Measurements from ENCODE around the gene APOBEC3B.
"Not testable (repeated sequence)": the region's sequence is repeated elsewhere in the genome, so short reads cannot be mapped to it uniquely, and the experiment has no call there.

APOBEC3B gene

DNA sequence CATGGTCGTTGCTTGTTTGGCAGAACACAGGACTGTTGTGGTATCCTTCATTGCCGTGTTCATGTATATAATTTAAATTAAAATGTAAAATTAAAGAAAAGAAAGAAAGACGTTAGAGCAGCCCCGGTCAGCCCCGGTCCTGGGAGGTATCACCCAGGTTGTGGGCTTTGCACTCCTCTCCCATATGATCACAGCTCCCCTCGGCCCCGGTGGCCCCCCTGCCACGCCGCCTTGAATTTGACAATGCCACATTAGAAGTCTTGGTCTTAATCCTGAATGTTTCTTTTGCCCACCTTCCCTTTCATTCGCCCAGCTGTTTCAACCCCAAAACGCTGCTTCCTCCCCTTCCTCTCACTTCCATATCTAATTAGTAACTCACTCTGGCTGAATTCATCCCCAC lies 13.3 kb upstream of the APOBEC3B start:
- DNase-seq: no peak

DNA sequence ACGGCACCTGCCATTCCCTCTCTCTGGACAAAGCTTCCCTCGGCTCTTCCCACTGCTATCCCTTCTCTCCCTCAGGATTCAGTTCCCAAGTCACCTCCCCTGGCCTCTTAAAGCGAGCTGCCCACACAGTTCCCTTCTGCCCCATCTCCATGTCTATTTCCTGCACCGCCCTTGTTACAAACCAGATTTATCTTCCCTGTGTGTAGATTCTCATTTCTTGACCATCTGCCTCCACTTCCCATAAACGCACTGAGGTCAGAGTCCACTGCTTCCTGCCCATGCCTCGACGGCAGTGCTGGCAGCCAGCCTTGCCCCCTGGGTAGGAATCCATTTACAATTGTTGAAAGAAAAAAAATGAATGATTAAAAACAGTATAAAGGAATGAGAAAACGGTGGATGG lies 11.6 kb upstream of the APOBEC3B start:
- no peak for DNase-seq

DNA sequence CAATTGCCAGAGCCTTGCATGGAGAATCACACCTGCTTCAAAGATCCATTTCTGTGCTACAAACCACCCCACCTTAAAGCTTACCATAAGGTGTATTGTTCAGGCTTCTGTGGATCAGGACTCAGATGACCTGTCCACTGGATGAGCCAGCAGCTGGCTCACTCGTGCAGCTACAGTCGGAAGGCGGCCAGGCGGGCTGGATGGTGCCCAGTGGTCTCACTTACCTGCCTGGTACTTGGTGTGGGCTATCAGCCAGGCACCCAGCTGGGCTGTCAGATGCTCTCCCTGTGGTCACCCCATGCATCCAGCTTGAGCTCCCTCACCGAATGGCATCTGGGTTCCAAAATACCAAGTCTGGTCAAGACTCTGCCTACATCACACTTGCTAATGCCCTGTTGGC lies 10.9 kb upstream of the APOBEC3B start:
- DNase-seq: no peak

DNA sequence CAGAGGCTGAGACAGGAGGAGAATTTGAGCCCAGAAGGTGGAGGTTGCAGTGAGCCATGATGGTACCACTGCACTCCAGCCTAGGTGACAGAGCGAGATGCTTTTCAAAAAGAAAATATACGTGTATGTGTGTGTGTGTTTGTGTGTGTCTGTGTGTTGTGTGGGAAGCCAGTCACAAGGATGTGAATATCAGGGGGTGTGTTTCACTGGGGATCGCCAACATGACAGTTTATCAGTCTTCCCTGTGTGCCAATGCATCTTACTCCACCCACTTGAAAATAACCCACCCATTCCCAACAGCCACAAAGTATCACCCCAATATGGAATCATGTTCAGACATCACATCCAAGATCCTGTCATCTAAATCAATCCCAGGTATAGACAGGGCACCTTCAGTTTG lies 10.4 kb upstream of the APOBEC3B start:
- DNase-seq: no peak

DNA sequence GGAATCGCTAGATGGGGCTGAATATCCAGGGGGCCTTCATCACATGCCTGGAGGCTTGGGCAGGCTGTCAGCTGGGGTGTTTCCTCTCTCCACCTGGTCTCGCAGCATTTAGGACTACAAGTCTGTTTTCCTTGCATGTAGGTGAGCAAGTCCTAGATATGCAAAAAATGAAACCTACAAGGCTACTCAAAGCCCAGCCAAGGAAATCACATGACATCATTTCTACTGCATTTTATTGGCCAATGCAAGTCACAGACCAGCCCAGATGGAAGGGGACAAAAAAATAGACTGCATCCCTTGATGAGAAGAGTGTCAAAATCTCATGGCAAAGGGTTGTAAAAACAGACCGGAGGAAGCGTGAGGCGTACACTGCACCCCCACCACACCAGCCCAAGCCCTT lies 9.6 kb upstream of the APOBEC3B start:
- no peak for DNase-seq

DNA sequence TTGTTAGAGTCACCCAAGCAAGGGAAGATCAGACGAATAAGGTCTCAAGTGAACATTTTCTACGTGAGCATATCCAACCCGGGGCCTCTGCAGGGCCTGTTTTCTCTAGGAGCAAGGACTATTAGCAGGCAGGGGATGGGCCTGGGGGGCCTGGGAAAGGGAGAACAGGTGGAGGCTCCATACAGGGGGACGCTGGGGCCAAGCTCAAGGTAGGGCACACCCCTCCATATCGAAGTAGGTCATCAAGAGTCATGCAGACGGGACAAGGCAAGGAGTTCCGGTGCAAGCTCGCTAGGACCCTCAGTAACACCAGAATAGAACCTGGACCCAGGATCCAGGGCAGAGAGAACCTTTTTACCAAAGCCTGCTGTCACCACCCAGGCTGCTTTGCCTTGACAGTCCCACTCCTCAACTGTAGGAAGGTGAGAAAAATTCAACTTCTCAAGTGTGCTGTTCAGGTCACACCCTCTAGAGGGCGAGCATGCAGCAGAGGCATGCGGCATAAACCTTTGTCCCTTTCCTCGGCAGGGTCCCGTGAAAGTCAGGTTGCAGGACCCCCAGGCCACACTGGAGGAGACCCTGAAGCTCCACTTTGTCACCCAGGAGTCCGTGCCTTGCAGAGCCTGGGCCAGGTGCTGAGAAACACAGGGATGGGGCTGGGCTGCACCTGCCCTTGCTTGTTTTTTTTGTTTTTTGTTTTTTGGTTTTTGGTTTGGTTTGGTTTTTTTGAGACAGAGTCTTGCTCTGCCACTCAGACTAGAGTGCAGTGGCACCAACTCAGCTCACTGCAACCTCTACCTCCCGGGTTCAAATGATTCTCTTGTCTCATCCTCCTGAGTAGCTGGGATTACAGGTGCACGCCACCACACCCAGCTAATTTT lies 8.6 kb upstream of the APOBEC3B start:
- no peak for DNase-seq

DNA sequence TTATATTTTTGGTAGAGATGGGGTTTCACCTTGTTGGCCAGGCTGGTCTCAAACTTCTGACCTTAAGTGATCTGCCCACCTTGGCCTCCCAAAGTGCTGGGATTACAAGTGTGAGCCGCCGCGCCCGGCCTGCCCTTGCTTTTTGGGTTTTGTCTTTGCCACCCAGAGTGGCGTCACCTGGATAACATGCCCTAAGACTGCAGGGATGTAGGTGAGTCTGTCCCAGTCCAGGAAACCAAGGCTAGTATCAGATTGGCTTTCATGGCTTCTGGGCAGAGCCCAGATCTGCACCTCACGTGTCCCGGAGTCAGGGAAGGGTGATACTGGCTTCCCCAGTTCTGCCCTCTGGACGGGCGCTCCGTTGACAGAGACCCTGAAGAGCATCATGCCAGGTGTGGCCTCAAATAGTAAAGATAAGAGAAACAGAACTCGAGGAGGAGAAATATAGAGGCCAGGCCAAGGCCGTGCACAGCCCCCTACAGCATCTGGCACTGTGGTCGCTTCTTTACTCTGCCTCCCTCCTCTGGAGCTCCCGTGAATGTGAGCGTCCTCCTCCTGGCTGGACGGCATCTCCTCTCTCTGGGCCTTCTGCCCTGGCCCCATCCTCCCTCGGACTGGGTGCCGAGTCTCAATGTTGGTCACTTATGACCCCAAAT lies 7.8 kb upstream of the APOBEC3B start:
- no peak for DNase-seq

DNA sequence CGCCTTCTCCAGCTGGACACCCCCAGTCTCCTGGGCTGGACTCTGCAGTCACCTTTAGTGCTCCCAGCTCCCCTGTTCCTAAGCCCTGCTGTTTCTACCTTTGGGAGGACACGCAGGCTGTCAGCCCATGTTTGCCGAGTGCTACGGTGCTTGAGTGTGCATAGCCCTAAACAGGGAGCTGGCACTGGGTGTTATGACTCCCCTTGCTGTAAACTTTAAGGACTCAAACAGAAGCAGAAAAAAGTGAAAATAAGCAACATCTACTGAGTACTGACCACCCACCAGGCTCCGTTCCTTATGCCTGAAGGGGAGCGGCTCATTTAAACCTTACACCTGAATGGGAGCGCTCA lies 7.3 kb upstream of the APOBEC3B start:
- DNase-seq: no peak

DNA sequence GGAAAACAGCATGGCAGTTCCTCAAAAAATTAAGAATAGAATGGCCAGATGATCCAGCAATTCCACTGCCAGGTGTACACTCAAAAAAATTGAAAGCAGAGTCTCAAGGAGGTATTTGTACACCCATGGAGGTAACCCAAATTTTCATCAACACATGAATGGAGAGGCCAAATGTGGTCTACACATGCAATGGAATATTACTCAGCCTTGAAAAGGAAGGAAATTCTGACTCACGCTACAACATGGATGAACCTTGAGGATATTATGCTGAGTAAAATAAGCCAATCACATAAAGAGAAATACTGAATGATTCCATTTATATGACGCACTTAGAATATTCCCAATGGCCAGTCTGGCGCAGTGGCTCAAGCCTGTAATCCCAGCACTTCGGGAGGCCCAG lies 4.9 kb upstream of the APOBEC3B start:
- DNase-seq: not testable (repeated sequence)

DNA sequence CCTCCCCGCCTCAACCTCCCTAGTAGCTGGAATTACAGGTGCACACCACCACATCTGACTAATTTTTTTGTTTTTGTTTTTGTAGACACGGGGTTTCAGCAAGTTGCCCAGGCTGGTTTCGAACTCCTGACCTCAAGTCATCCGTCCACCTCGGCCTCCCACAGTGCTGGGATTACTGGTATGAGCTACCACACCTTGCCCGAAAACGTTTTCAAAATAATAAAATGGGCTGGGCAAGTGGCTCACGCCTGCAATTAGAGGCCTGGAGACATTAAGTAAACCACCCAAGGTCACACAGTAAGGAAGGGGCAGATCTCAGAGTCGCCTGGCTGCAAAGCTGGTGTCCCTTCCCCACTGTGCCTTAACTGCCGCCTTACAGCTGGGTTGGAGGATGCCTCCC lies 1.6 kb upstream of the APOBEC3B start:
- DNase-seq: not testable (repeated sequence)

DNA sequence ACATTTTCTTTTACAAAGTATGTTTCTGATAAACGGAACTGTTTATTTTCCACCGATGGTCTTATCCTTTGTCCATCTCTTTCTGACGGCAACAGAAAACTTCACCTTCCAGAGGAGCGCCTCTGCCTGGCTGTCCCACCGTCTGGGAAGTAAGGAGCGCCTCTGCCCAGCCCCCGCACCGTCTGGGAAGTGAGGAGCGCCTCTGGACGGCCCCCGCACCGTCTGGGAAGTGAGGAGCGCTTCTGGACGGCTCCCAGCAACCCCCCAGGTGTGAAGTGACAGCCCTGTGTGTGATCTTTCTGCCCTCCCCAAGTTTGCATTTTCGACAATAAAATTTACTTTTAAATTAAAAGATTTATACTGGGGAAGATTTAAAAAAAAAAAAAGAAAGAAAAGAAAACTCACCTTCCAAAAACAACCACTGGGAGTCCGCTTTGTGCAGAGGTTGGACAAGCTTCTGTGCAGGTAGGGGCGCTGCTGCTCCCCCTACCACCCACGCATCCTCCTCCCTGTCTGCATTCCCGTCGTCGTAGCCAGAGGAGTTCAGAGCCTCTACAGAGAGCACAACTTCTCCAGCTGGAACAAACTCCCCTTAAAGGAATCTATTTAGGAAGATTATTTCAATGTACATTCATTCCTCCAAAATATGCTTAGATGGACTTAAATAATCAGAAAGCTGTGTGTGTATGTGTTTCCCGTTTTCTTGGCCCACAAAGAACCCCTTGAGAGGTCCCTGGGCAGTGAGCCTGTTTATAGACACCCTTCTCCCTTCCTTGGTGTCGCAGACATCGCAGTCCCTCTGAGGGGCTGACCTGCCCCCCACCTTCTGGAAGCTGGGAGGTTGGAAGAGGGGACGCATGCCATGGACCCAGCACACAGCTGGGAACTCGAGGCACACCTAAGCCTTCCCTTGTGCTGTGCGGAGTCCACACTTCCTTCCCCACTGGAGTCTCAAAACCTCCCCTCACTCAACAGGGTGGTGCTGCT lies 849 bp upstream of the APOBEC3B start:
- no peak for DNase-seq

DNA sequence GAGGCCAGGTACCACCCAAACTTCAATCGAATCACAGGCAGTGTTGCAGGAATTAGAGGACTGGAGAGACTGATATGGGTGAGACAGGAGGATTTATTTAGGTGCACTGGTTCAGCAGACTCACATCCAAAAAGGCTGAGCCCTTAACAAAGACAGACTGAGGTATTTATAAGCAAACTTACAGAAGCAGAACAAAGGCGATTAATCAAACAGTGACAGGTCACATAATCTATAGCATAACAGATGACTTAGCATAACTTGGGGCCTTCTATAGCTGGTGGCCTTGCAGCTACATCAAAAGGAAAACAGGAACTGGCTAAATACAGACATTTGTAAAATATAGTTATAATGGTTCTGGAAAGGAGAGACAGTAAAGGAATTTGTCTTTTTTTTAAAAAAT lies 2.1 kb downstream of the APOBEC3B start:
- DNase-seq: no peak

DNA sequence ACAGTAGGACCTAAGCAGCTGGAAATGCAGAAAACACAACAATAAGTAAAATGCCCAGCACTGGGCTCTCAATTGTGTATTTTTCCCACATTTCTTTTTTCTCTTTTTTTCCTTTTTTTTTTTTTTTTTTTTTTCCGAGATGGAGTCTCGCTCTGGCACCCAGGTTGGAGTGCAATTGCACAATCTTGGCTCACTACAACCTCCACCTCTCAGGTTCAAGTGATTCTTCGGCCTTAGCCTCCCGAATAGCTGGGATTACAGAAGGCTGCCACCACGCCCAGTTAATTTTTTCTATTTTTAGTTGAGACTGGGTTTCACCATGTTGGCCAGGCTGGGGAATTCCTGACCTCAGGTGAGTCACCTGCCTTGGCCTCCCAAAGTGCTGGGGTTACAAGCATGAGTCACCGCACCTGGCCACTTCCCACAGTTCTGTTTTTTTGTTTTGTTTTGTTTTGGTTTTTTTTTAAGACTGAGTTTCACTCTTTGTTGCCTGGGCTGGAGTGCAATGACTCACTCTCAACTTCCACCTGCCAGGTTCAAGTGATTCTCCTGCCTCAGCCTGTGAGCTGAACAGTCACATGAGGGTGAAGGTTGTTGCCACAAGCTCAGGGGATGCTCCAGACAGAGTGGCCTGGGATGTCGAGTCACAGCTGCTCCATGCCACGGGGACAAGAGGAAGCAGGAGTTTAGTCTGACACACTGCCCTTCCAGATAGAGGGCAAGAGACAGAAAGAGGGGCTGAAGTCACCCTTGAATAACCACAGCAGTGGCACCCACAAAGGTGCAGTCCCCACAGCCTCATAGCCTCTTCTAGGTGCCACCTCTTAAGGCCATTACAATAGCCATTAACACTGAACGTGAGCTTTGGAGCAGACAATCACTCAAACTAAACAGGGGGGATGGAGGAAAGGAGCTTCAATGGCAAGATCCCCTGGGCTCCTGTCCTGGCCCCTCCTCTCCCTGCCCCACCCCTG lies 2.9 kb downstream of the APOBEC3B start:
- DNase-seq: not testable (repeated sequence)

DNA sequence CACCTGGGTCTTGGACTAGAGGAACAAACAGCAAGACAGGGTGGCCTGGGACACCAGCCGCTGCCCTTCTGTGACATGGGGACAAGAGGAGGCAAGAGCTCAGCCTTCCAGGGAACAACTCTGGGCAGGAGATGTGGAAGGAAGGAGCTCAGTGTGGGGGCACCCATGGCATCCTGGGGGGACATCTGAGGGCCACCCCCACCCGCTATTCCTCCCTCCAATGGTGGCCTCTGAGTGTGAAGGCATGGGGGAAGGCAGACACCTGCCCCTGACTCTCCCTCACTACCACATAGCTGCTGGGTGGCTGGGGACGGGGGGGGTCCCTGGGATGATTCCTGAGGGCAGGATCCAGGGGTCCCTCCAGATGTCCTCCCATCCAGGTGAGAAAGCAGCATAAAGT lies 4.5 kb downstream of the APOBEC3B start:
- DNase-seq: no peak

DNA sequence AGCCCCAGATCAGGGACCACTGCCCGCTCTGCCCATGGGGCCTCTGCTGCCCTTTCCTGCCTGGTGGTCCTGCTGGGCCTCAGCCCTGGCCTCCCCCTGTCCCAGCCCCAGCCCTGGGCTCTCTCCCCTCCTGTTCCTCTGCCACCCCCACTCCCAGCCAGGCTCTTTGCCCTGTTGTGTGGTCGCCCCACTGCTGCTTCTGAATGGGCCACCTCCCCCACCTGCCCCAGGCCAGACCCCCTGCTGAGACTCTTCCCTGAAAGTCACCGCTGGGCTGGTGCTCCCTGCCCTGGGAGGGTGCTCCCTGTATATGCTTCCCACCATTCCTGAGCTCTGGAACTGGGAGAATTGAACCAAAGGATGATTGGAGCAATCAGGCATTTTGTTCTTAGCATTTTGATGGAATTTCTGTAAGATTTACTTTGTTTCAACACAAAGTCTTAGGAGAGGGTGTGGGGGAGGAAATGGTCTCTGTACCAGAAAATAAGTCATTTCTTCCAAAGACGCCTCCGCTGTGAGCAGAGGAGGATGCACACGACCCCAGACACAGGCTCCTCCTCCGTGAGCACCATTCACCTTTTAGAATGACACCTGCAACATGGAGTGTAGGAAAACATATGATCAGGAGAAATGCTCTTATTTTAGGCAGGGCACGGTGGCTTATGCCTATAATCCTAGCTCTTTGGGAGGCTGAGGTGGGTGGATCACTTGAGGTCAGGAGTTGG lies 5.2 kb downstream of the APOBEC3B start:
- no peak for DNase-seq

DNA sequence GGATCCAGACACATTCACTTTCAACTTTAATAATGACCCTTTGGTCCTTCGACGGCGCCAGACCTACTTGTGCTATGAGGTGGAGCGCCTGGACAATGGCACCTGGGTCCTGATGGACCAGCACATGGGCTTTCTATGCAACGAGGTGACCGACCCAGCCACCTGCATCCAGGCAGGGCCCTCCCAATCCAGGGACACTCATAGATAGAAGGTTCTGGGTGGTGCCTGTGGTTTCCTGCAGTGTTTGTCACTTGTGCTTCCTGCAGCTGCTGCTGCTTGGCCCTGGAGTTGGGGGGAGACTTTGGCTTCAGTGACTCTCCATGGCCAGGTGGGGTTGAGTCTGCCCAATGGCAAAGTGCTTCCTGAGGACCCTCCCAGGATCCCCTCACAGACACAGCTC lies 7.3 kb downstream of the APOBEC3B start:
- no peak for DNase-seq

DNA sequence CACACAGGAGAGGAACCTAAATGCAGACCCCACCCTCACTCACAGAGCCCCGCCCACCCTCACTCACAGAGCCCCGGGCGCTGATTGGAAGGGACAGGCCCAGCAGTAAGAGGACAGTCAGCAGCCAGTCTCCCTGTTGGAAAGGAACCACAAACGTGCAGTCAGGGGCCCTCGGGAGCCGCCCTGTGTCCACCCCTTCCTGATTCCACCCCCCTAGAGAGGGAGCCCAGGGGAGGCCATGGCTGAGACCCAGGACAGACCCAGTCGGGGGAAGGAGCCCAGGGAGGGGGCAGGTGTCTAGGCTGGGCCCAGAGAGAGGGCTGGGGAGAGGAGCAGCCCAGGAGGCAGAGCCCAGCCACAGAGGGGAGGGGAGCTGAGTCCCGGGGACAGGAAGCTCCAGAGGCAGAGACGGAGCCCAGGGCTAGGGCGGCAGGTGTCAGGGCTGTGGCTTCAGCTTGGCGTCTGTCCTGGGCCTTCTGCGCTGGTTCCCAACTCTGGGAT lies 10.8 kb downstream of the APOBEC3B start:
- DNase-seq: not testable (repeated sequence)

DNA sequence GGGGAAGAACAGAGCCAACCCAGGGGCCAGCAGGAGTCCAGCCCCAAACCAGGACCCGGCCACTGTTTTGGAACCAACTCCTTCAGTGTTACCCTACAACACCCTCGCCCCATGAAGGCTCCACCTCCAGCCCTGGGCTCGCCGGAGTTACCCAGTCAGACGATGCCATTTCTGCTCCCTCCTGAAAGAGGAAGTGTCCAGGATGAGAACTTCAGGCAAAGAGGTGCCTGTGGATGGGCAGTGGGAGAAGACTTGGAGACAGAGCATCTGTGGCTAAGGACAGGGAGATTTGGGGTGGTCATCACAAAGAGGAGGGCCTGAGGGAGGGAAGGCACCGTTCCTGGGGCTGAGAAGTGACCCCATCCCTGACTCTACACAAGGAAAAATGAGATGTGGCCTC lies 14.0 kb downstream of the APOBEC3B start:
- no peak for DNase-seq

DNA sequence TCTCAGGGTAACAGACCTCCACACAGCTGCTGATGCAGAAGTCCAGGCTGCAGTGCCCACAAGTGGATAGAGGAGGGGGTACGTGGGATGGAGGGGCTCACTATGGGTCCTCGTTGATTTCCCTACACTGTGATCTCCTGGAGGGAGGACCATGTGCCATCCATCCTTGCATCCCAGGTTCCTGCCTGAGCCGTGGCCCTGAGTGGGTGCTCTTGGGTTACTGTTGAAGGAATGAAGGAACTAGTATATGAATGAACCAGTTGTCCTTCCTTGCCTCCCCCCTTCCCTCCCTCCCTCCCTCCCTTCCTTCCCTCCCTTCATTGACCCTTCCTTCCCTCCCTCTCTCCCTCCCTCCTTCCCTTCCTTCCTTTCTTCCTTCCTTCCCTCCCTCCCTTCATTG lies 15.4 kb downstream of the APOBEC3B start:
- no peak for DNase-seq

DNA sequence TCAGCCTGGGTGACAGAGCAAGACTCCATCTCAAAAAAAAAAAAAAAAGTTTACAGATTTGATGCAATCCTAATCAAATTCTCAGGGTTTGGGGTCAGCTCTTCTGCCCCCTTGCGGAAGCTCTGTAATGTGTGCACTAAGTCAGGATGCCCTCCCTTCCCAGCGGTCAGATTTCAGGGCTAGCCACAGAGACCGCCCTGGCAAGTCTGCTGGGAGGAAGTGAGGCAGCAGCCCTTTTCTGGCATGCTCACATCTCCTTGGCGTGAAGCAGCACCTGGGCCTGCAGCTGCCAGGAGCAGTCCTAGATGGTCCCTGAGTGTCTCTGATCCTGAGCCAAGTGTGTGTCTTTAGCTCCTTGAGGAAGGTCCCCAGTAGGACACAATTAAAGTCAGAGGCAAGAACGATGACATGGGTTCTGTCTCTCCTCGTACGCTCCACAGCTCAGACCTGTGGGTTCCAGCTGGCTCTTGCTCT lies 21.1 kb downstream of the APOBEC3B start:
- no peak for DNase-seq

DNA sequence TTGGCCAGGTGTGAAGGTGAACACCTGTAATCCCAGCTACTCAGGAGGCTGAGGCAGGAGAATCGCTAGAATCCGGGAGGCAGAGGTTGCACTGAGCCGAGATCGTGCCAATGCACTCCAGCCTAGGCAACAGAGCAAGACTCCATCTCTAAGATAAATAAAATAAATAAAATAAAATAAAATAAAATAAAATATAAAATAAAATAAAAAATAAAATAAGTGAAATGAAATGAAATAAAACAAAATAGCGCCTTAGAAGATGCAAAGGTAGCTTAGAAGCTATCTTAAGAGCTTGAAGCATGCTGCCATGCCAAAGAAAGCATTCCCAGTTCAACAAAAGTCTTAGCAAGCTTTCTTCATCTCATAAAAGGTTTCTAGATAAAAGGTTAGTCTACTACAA lies 25.0 kb downstream of the APOBEC3B start:
- DNase-seq: no peak

Measured in NCI-H1417 treated with DMSO at 0.1 percent for 48 hours (cell line).